ENCODE measurements around the gene DOK6. TPM values are rescaled to one million over a fixed set of nuclear protein-coding genes. Genes with fewer than 3 reads are reported as not detected.

Gene DOK6
- total RNA-seq, 1 experiment from 2014 or later, result not detected

DNA sequence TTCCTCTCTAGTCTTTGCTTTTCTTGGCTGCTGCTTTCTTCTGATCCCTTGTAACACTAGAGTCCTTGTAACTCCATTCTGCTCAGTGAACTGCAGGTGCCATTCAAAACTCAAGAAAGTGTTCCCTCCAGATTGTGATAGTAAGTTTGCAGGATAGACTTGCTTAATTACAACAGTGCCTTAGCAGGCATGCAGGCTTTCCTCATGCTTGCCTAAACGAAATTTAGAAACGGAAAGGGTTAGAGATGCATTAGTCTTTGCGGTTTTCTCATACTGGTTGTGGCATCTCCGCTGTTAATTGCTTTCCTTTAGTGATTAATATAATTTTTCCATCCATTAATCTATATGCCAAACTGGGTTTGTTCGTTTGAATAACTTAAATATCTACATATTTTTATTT is 82.9 kb downstream of the DOK6 start:
- no peaks in the 10 kb centered on the region for H3K9me3 ChIP-seq (ENCODE audit: insufficient read depth, low read depth)
- TF ChIP-seq, protein P1, sequence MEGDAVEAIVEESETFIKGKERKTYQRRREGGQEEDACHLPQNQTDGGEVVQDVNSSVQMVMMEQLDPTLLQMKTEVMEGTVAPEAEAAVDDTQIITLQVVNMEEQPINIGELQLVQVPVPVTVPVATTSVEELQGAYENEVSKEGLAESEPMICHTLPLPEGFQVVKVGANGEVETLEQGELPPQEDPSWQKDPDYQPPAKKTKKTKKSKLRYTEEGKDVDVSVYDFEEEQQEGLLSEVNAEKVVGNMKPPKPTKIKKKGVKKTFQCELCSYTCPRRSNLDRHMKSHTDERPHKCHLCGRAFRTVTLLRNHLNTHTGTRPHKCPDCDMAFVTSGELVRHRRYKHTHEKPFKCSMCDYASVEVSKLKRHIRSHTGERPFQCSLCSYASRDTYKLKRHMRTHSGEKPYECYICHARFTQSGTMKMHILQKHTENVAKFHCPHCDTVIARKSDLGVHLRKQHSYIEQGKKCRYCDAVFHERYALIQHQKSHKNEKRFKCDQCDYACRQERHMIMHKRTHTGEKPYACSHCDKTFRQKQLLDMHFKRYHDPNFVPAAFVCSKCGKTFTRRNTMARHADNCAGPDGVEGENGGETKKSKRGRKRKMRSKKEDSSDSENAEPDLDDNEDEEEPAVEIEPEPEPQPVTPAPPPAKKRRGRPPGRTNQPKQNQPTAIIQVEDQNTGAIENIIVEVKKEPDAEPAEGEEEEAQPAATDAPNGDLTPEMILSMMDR (conservative IDR thresholded peaks at IDR 0.05), result no peak
- TF ChIP-seq EZH2 (IDR thresholded peaks at IDR 0.05; ENCODE audit: low read depth), result no peak
- no peaks in the 10 kb centered on the region for H3F3A ChIP-seq (ENCODE audit: insufficient read depth, low read depth)
- no peaks in the 10 kb centered on the region for H3K27me3 ChIP-seq (ENCODE audit: insufficient read depth, low read depth)
- no peaks in the 10 kb centered on the region for H3K4me1 ChIP-seq (replicated peaks; ENCODE audit: insufficient read depth)
- H4K20me1 ChIP-seq (ENCODE audit: insufficient read depth), result no peaks in the 10 kb centered on the region
- no TSS peak for BruUV-seq (replicated peaks)
- no peak overlapping the region for H3K4me3 ChIP-seq
- no peaks in the 10 kb centered on the region for H3K36me3 ChIP-seq (ENCODE audit: low read depth)
- ChIA-PET POLR2A (ENCODE audit: unreplicated experiment) (no interaction called here), CTCF (no interaction called here)
- H3K79me2 ChIP-seq (ENCODE audit: low read depth), result no peaks in the 10 kb centered on the region
- H3K27ac ChIP-seq, result no peak overlapping the region
- H2AFZ ChIP-seq, result no peak overlapping the region
- H3K9me2 ChIP-seq (ENCODE audit: insufficient read depth), result no peaks in the 10 kb centered on the region
- H3K4me2 ChIP-seq, result no peak overlapping the region
- intact Hi-C loops (cut with micrococcal nuclease; ENCODE audit: unreplicated experiment), result no loop called here
- no peak for DNase-seq

DNA sequence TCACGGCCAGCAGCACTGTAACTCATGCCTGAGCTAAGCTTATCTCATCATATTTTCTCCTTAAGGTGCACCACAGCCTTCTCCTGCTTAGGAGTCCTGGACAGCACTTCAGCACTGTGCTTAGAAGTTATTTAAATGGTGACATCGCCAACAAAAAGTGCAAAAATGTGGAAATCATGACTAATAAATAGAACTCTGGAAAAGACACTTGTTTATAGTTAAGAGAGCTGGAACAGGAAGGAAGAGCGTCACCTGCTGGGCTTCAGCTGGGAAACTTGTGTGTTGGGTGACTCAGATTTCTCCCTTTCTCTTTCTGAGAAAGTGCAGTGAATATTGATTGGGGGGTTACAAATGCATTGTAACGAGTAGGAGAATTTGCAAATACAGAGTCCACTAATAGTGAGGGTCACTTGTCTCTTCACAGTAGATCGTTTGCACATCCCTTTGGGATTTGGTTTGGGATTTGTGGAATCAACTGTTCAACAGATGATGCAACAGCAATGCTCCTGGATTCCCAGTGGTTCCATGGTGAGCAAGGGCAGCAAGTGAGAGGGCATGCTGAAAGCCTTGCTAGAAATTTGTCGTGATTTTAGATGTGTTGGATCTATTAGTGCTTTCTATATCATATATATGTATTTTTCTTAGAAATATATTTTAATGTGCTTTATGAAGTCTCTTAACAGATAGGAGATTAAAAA is 84.2 kb downstream of the DOK6 start:
- Histone ChIP-seq H3K9me3 (ENCODE audit: insufficient read depth, low read depth) (no peaks in the 10 kb centered on the region), H3K4me2 (no peak overlapping the region), H3K79me2 (ENCODE audit: low read depth) (no peaks in the 10 kb centered on the region), H3K9me2 (ENCODE audit: insufficient read depth) (no peaks in the 10 kb centered on the region), H3K27me3 (ENCODE audit: insufficient read depth, low read depth) (no peaks in the 10 kb centered on the region), H3F3A (ENCODE audit: insufficient read depth, low read depth) (no peaks in the 10 kb centered on the region), H2AFZ (no peak overlapping the region), H3K4me1 (replicated peaks; ENCODE audit: insufficient read depth) (no peaks in the 10 kb centered on the region), H4K20me1 (ENCODE audit: insufficient read depth) (no peaks in the 10 kb centered on the region), H3K36me3 (ENCODE audit: low read depth) (no peaks in the 10 kb centered on the region), H3K4me3 (no peak overlapping the region), H3K27ac (no peak overlapping the region)
- TF ChIP-seq EZH2 (IDR thresholded peaks at IDR 0.05; ENCODE audit: low read depth), result no peak
- TF ChIP-seq, protein P1 (conservative IDR thresholded peaks at IDR 0.05), result no peak
- no peak for DNase-seq
- no TSS peak for BruUV-seq (replicated peaks)
- ChIA-PET CTCF (no interaction called here), POLR2A (ENCODE audit: unreplicated experiment) (no interaction called here)
- intact Hi-C loops (cut with micrococcal nuclease; ENCODE audit: unreplicated experiment), result no loop called here

DNA sequence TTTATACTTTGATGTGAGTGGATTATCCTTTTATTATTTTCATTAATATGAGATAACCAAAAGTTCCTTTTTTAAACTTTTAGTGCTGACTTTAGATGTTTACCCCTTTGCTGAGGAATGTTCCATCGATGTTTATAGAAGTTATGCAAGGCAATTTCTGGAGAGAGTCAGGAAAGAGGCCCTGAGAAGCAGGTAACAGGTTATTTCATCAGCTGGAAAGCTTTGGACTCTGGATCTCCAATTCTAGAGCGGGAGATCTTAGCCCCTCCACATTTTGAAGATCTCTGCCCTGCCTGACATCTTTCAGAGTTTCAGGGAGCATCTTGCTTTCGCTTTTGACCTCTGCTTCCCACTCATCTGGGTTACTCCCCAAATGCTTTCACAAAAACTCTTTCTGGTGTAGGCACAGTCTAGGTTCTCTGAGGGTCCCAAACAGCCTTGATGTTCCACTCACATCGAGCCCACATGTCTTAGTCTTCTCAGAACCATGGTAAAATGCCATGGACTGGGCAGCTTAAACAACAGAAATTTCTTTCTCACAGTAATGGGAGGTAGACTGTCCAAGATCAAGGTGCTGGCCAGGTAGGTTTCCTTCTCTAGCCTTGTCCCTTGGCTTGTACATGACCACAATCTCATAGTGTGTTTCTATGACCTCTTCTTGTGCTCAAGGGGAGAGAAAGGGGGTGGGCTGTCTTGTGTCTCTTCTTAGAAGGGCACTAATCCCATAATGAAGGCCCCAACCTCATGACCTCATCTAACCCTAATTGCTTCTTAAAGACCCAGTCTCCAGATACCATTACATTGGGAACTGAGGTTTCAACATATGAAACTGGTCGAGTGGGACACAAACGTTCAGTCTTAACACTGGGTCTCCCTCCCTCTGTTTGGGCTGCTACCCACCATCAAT is 87.1 kb downstream of the DOK6 start:
- H3K27ac ChIP-seq, result no peak overlapping the region
- no TSS peak for BruUV-seq (replicated peaks)
- TF ChIP-seq EZH2 (IDR thresholded peaks at IDR 0.05; ENCODE audit: low read depth), result no peak
- TF ChIP-seq, protein P1 (conservative IDR thresholded peaks at IDR 0.05), result no peak
- peak overlapping the region; percentile 32; the same call in 1 of the 2 replicates for H2AFZ ChIP-seq
- POLR2A ChIA-PET (ENCODE audit: unreplicated experiment), result no interaction called here
- CTCF ChIA-PET, result no interaction called here
- no peak for DNase-seq
- no peaks in the 10 kb centered on the region for H3K36me3 ChIP-seq (ENCODE audit: low read depth)
- H3K4me3 ChIP-seq, result no peak overlapping the region
- H3F3A ChIP-seq (ENCODE audit: insufficient read depth, low read depth), result no peaks in the 10 kb centered on the region
- H4K20me1 ChIP-seq (ENCODE audit: insufficient read depth), result no peaks in the 10 kb centered on the region
- no peaks in the 10 kb centered on the region for H3K4me1 ChIP-seq (replicated peaks; ENCODE audit: insufficient read depth)
- no peaks in the 10 kb centered on the region for H3K27me3 ChIP-seq (ENCODE audit: insufficient read depth, low read depth)
- no peaks in the 10 kb centered on the region for H3K9me2 ChIP-seq (ENCODE audit: insufficient read depth)
- no peaks in the 10 kb centered on the region for H3K9me3 ChIP-seq (ENCODE audit: insufficient read depth, low read depth)
- peak overlapping the region; percentile 32; the same call in 1 of the 2 replicates for H3K4me2 ChIP-seq
- H3K79me2 ChIP-seq (ENCODE audit: low read depth), result no peaks in the 10 kb centered on the region
- intact Hi-C loops (cut with micrococcal nuclease; ENCODE audit: unreplicated experiment), result no loop called here

Measured in PC-9 (cell line).